Neural progenitor cell (in vitro differentiated cells): Measurements from ENCODE around the gene CD200. TPM values are rescaled to one million over a fixed set of nuclear protein-coding genes. Genes with fewer than 3 reads are reported as not detected.

Source experiments
- DNase-seq: peaks from one replicate; pipeline ENCODE4 v3.0.0-alpha.2; 2016; ENCODE audit warnings: low spot score
- H2AFZ ChIP-seq: fragments of 200-600 bp; sonication (generic); replicated peaks from 2 replicates; pipeline ENCODE4 v1.6.1; 2016; ENCODE audit warnings: antibody characterized with exemption
- H3F3A ChIP-seq: fragments of 200-600 bp; sonication (generic); 2 replicates; pipeline ENCODE4 v1.6.1; 2016; ENCODE audit warnings: antibody characterized with exemption, low read depth
- H3K27ac ChIP-seq: fragments of 200-600 bp; sonication (generic); 2 replicates; pipeline ENCODE4 v1.5.1; 2016; ENCODE audit warnings: mild to moderate bottlenecking
- H3K27me3 ChIP-seq: fragments of 200-600 bp; sonication (generic); 2 replicates; pipeline ENCODE4 v1.6.1; 2016; ENCODE audit warnings: mild to moderate bottlenecking, moderate library complexity
- H3K36me3 ChIP-seq: fragments of 200-600 bp; sonication (generic); 2 replicates; pipeline ENCODE4 v1.5.1; 2016
- H3K4me1 ChIP-seq: fragments of 200-600 bp; sonication (generic); 2 replicates; pipeline ENCODE4 v1.6.1; 2016; ENCODE audit warnings: mixed run types
- H3K4me2 ChIP-seq: fragments of 200-600 bp; sonication (generic); 2 replicates; pipeline ENCODE4 v1.6.1; 2016
- H3K4me3 ChIP-seq: fragments of 200-600 bp; sonication (generic); 2 replicates; pipeline ENCODE4 v1.5.1; 2016
- H3K79me2 ChIP-seq: fragments of 200-600 bp; sonication (generic); 2 replicates; pipeline ENCODE4 v1.6.1; 2016; ENCODE audit warnings: low read depth
- H3K9ac ChIP-seq: fragments of 200-600 bp; sonication (generic); 2 replicates; pipeline ENCODE4 v1.6.1; 2016
- H3K9me3 ChIP-seq: fragments of 200-600 bp; sonication (generic); 2 replicates; pipeline ENCODE4 v1.5.1; 2016; ENCODE audit warnings: low read depth
- H4K20me1 ChIP-seq: fragments of 200-600 bp; sonication (generic); 2 replicates; pipeline ENCODE4 v1.6.1; 2016; ENCODE audit warnings: low read depth
- H3K27ac Mint-ChIP-seq: 3 replicates; pipeline ENCODE4 v1.8.0; 2021; ENCODE audit warnings: mixed read lengths
- H3K27me3 Mint-ChIP-seq: 2 replicates; pipeline ENCODE4 v1.8.0; 2022; ENCODE audit warnings: low read depth, mild to moderate bottlenecking, inconsistent platforms, moderate library complexity, mixed read lengths; ENCODE audit not compliant: insufficient read depth
- H3K36me3 Mint-ChIP-seq: 3 replicates; pipeline ENCODE4 v1.8.0; 2021; ENCODE audit warnings: mixed read lengths
- H3K4me1 Mint-ChIP-seq: 3 replicates; pipeline ENCODE4 v1.8.0; 2021; ENCODE audit warnings: mixed read lengths
- H3K4me3 Mint-ChIP-seq: 3 replicates; pipeline ENCODE4 v1.8.0; 2021; ENCODE audit warnings: mild to moderate bottlenecking, moderate library complexity, mixed read lengths
- H3K9me3 Mint-ChIP-seq: 3 replicates; pipeline ENCODE4 v1.8.0; 2020; ENCODE audit warnings: mixed read lengths
- EZH2 ChIP-seq: fragments of 200-600 bp; sonication (generic); IDR thresholded peaks from 2 replicates; pipeline ENCODE4 v1.6.1; 2017; ENCODE audit warnings: antibody characterized with exemption, mild to moderate bottlenecking, moderate library complexity
- EZH2phosphoT487 ChIP-seq: fragments of 200-600 bp; sonication (generic); IDR thresholded peaks from 2 replicates; pipeline ENCODE4 v1.6.1; 2017; ENCODE audit warnings: antibody characterized with exemption
- total RNA-seq: library from RNA; depleted of rRNA; stranded (reverse); fragments of >200 nt; gene quantifications from 2 replicates; pipeline ENCODE4 v1.2.3, GENCODE V29; 2015; ENCODE audit warnings: low replicate concordance
- TF ChIP-seq, protein P1 (sequence below): fragments of 200-600 bp; sonication (generic); IDR thresholded peaks from 2 replicates; pipeline ENCODE4 v1.5.1; 2017; ENCODE audit warnings: antibody characterized with exemption, mild to moderate bottlenecking

Gene CD200
- total RNA-seq, 1 donor from 2014 or later, result 48.4 TPM

DNA sequence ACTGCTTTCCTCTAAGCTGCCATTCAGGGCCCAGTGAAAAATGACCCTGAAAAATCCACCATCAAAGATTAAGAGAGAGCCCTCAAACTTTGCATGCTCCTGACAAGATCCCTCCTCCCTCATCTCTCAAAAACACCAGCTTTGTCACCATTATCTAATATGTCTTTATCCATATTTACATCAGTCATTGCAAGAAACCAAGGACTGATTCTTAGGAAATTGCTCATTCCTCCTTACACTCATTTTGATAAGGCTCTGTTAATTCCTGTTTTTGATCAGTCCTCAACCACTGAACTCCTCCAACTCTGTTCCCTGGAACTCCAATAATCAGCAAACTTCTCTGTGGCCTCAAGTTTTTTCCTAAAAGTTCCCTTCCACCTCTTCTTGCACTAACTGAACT lies 51.8 kb downstream of the CD200 start:
- Histone ChIP-seq H3K27ac (no peak overlapping the region), H3K4me3 (no peak overlapping the region), H3K9ac (no peak overlapping the region), H3K79me2 (no peaks in the 10 kb centered on the region), H3K4me2 (no peak overlapping the region), H2AFZ (no peak overlapping the region), H3F3A (no peaks in the 10 kb centered on the region), H3K4me1 (no peaks in the 10 kb centered on the region), H4K20me1 (no peaks in the 10 kb centered on the region), H3K36me3 (no peaks in the 10 kb centered on the region), H3K9me3 (no peaks in the 10 kb centered on the region), H3K27me3 (no peaks in the 10 kb centered on the region)
- Mint-ChIP-seq H3K4me1 (peaks cover 7% of the 10 kb centered on the region), H3K9me3 (no peaks in the 10 kb centered on the region), H3K4me3 (no peak overlapping the region), H3K36me3 (no peaks in the 10 kb centered on the region), H3K27me3 (no peaks in the 10 kb centered on the region), H3K27ac (no peak overlapping the region)
- DNase-seq, result no peak
- TF ChIP-seq EZH2phosphoT487 (no peak), EZH2 (no peak)
- TF ChIP-seq, protein P1, sequence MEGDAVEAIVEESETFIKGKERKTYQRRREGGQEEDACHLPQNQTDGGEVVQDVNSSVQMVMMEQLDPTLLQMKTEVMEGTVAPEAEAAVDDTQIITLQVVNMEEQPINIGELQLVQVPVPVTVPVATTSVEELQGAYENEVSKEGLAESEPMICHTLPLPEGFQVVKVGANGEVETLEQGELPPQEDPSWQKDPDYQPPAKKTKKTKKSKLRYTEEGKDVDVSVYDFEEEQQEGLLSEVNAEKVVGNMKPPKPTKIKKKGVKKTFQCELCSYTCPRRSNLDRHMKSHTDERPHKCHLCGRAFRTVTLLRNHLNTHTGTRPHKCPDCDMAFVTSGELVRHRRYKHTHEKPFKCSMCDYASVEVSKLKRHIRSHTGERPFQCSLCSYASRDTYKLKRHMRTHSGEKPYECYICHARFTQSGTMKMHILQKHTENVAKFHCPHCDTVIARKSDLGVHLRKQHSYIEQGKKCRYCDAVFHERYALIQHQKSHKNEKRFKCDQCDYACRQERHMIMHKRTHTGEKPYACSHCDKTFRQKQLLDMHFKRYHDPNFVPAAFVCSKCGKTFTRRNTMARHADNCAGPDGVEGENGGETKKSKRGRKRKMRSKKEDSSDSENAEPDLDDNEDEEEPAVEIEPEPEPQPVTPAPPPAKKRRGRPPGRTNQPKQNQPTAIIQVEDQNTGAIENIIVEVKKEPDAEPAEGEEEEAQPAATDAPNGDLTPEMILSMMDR, result no peak

DNA sequence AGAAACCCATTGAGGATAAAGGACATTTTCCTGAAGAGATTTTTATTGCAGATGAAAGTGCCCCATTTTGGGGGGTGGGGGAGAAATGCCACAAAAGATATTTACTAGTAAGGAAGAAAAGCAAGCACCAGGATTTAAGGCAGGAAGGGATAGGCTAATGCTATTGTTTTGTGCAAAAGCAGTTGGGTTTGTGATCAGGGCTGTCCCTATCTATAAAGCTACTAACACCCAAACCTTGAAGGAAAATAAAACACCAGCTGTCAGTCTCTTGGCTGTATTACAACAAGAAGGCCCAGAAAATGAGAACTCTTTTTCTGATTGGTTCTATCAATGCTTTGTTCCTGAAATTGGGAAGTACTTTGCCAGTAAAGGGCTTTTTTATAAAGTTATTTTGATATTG lies 56.0 kb downstream of the CD200 start:
- Histone ChIP-seq H3K9me3 (peaks cover 9% of the 10 kb centered on the region), H3K36me3 (peaks cover 4% of the 10 kb centered on the region), H3K4me1 (peaks cover 14% of the 10 kb centered on the region), H3K27ac (no peak overlapping the region), H3K4me3 (no peak overlapping the region), H3F3A (peaks cover 17% of the 10 kb centered on the region), H4K20me1 (no peaks in the 10 kb centered on the region), H3K9ac (no peak overlapping the region), H3K4me2 (no peak overlapping the region), H3K79me2 (no peaks in the 10 kb centered on the region), H3K27me3 (no peaks in the 10 kb centered on the region), H2AFZ (peak overlapping the region; percentile 32)
- H3K4me3 Mint-ChIP-seq, result no peak overlapping the region
- H3K27ac Mint-ChIP-seq, result no peak overlapping the region
- H3K27me3 Mint-ChIP-seq, result no peaks in the 10 kb centered on the region
- peaks cover 4% of the 10 kb centered on the region for H3K36me3 Mint-ChIP-seq
- peaks cover 20% of the 10 kb centered on the region for H3K4me1 Mint-ChIP-seq
- H3K9me3 Mint-ChIP-seq, result peaks cover 14% of the 10 kb centered on the region
- TF ChIP-seq EZH2phosphoT487 (no peak), EZH2 (no peak)
- TF ChIP-seq, protein P1, result no peak
- DNase-seq, result no peak

DNA sequence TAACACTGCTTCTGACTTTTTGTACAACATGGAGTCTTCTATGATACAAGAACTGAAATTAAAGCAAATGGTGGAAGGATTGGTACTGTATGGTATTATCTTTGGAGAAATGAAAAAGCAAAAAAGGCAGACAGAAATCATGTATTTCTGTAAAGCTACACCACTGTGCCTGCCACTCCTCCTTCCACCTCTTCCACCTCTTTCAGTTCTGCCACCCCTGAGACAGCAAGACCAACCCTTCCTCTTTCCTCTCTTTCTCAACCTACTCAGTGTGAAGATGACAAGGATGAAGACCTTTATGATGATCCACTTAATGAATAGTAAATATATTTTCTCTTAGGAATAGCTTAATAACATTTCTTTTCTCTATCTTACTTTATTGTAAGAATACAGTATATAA lies 57.0 kb downstream of the CD200 start:
- H3K27me3 ChIP-seq, result no peaks in the 10 kb centered on the region
- peaks cover 17% of the 10 kb centered on the region for H3F3A ChIP-seq
- Mint-ChIP-seq H3K4me3 (no peak overlapping the region), H3K27ac (peak overlapping the region; percentile 28), H3K9me3 (peaks cover 14% of the 10 kb centered on the region), H3K4me1 (peaks cover 18% of the 10 kb centered on the region), H3K27me3 (no peaks in the 10 kb centered on the region), H3K36me3 (peaks cover 4% of the 10 kb centered on the region)
- H3K9me3 ChIP-seq, result peaks cover 9% of the 10 kb centered on the region
- H3K4me2 ChIP-seq, result no peak overlapping the region
- no peaks in the 10 kb centered on the region for H4K20me1 ChIP-seq
- H3K4me3 ChIP-seq, result no peak overlapping the region
- H2AFZ ChIP-seq, result peak overlapping the region; percentile 32
- no peaks in the 10 kb centered on the region for H3K79me2 ChIP-seq
- no peak for DNase-seq
- H3K36me3 ChIP-seq, result peaks cover 4% of the 10 kb centered on the region
- H3K9ac ChIP-seq, result no peak overlapping the region
- peaks cover 14% of the 10 kb centered on the region for H3K4me1 ChIP-seq
- TF ChIP-seq, protein P1, result no peak
- H3K27ac ChIP-seq, result no peak overlapping the region
